Measurements from ENCODE around the gene MED13L.

Gene MED13L

GRCh38 chr12:115944837-115945490, 332.5 kb downstream of the MED13L start:
- H3K4me3 ChIP-seq (ENCODE audit: low read depth, low read length) = no peak overlapping the region
- TF ChIP-seq CTCF (conservative IDR thresholded peaks at IDR 0.05; ENCODE audit: low read depth, low read length) = no peak
- no peak for DNase-seq (ENCODE audit: low read depth)

GRCh38 chr12:115944392-115944742, 333.1 kb downstream of the MED13L start:
- H3K4me3 ChIP-seq (ENCODE audit: low read depth, low read length) = no peak overlapping the region
- no peak for TF ChIP-seq CTCF (conservative IDR thresholded peaks at IDR 0.05; ENCODE audit: low read depth, low read length)
- DNase-seq (ENCODE audit: low read depth) = no peak

GRCh38 chr12:115943630-115944391, 333.7 kb downstream of the MED13L start:
- TF ChIP-seq CTCF (conservative IDR thresholded peaks at IDR 0.05; ENCODE audit: low read depth, low read length) = no peak
- no peak for DNase-seq (ENCODE audit: low read depth)
- no peak overlapping the region for H3K4me3 ChIP-seq (ENCODE audit: low read depth, low read length)

GRCh38 chr12:115943310-115943629, 334.2 kb downstream of the MED13L start:
- no peak for TF ChIP-seq CTCF (conservative IDR thresholded peaks at IDR 0.05; ENCODE audit: low read depth, low read length)
- H3K4me3 ChIP-seq (ENCODE audit: low read depth, low read length) = no peak overlapping the region
- no peak for DNase-seq (ENCODE audit: low read depth)

- TF ChIP-seq CTCF (conservative IDR thresholded peaks at IDR 0.05; ENCODE audit: low read depth, low read length) = no peak
- H3K4me3 ChIP-seq (ENCODE audit: low read depth, low read length) = no peak overlapping the region
- DNase-seq (ENCODE audit: low read depth) = no peak
Observed at GRCh38 chr12:115942346-115942745, 335.1 kb downstream of the MED13L start.

GRCh38 chr12:115941362-115941761, 336.1 kb downstream of the MED13L start:
- TF ChIP-seq CTCF (conservative IDR thresholded peaks at IDR 0.05; ENCODE audit: low read depth, low read length) = no peak
- H3K4me3 ChIP-seq (ENCODE audit: low read depth, low read length) = no peak overlapping the region
- DNase-seq (ENCODE audit: low read depth) = peak; percentile 71

Data from choroid plexus epithelial cell (primary cell).